Measurements from ENCODE around the gene OSMR. TPM values are rescaled to one million over a fixed set of nuclear protein-coding genes. Genes with fewer than 3 reads are reported as not detected.

Gene OSMR
- total and polyA plus RNA-seq, 2 donors (not counting 3 experiments of a cell fraction or from before 2014, with no cell fraction given) = 6.1 to 19.7 TPM

- dilution Hi-C loops (cut with MboI; ENCODE audit: extremely low pct_ligation_motif_present, low sequenced_read_pairs) = no loop called here
- Histone ChIP-seq H3K79me2 (ENCODE audit: control insufficient read depth, insufficient read depth, low read length) (no peaks in the 10 kb centered on the region), H3K27ac (ENCODE audit: insufficient read depth, low read depth, low read length) (no peak overlapping the region)
These were observed 21.2 kb downstream of the OSMR start for GRCh38 chr5:38867032-38867398.

GRCh38 chr5:38867416-38867815 lies 21.6 kb downstream of the OSMR start:
- CTCF ChIA-PET = interaction anchor here (1.3 to 1.9 kb wide), 3 partner anchors 20 to 57 kb away, joined by 3 to 9 read pairs (median 4); no protein-coding TSS in a partner anchor
- no TSS peak for BruUV-seq (replicated peaks)
- POLR2A ChIA-PET = no interaction called here
- Histone ChIP-seq H3K9ac (replicated peaks; ENCODE audit: extremely low read depth, insufficient read depth, low read length) (no peak overlapping the region), H3K9me1 (replicated peaks; ENCODE audit: control insufficient read depth, extremely low read depth, insufficient read depth, low read length) (no peaks in the 10 kb centered on the region), H3K4me3 (replicated peaks in 1 of 3; ENCODE audit: insufficient read depth in 1 of 3, low read depth in 1 of 3, low read length in 3 of 3) (no peak overlapping the region), H3K4me2 (ENCODE audit: insufficient read depth, low read length) (peak overlapping the region; percentile 36), H3K79me2 (ENCODE audit: control insufficient read depth, insufficient read depth, low read length) (no peaks in the 10 kb centered on the region), H2AFZ (ENCODE audit: low read depth, low read length) (no peak overlapping the region), H3K9me3 (replicated peaks; ENCODE audit: control insufficient read depth, insufficient read depth, low read length) (no peaks in the 10 kb centered on the region), H4K20me1 (replicated peaks; ENCODE audit: control insufficient read depth, extremely low read depth, insufficient read depth, low read length) (no peaks in the 10 kb centered on the region), H3K4me1 (ENCODE audit: control insufficient read depth, extremely low read depth, insufficient read depth, low read length) (peaks cover 13% of the 10 kb centered on the region), H3K27ac (ENCODE audit: insufficient read depth, low read depth, low read length) (no peak overlapping the region), H3K27me3 (ENCODE audit: control insufficient read depth in 2 of 2, insufficient read depth in 2 of 2, low read length in 2 of 2) (peaks cover 0 to 5% of the 10 kb centered on the region in 2 experiments), H3K36me3 (ENCODE audit: control insufficient read depth in 2 of 2, extremely low read depth in 1 of 2, insufficient read depth in 2 of 2, low read length in 2 of 2) (no peaks in the 10 kb centered on the region)
- DNase-seq (ENCODE audit: low read depth, low spot score) = no peak
- dilution Hi-C loops (cut with MboI; ENCODE audit: extremely low pct_ligation_motif_present, low sequenced_read_pairs) = no loop called here
- no peak for TF ChIP-seq CTCF (IDR thresholded peaks at IDR 0.05; ENCODE audit: extremely low read depth in 1 of 2, insufficient read depth in 1 of 2, low read depth in 1 of 2, low read length in 2 of 2)
- TF ChIP-seq EZH2 (IDR thresholded peaks at IDR 0.05; ENCODE audit: borderline replicate concordance, low read depth, low read length, severe bottlenecking) = no peak
- TF ChIP-seq POLR2A (IDR thresholded peaks at IDR 0.05; ENCODE audit: low read depth, low read length) = no peak
- TF ChIP-seq POLR2AphosphoS5 (IDR thresholded peaks at IDR 0.05; ENCODE audit: insufficient read depth, low read depth, low read length) = no peak
- TF ChIP-seq JUN (IDR thresholded peaks at IDR 0.05; ENCODE audit: borderline replicate concordance, insufficient read depth, insufficient read length, low read depth) = no peak
- no peak for TF ChIP-seq FOS (IDR thresholded peaks at IDR 0.05; ENCODE audit: borderline replicate concordance, insufficient read depth, low read length)
- no peak for TF ChIP-seq MYC (IDR thresholded peaks at IDR 0.05; ENCODE audit: low read depth, low read length)
- intact Hi-C loops (cut with micrococcal nuclease) = no loop called here
- no peak for FAIRE-seq

More at GRCh38 chr5:38867032-38867398, 21.2 kb downstream of the OSMR start:
- Histone ChIP-seq H3K9me3 (replicated peaks; ENCODE audit: control insufficient read depth, insufficient read depth, low read length) (no peaks in the 10 kb centered on the region), H3K4me3 (replicated peaks in 1 of 3; ENCODE audit: insufficient read depth in 1 of 3, low read depth in 1 of 3, low read length in 3 of 3) (no peak overlapping the region), H4K20me1 (replicated peaks; ENCODE audit: control insufficient read depth, extremely low read depth, insufficient read depth, low read length) (no peaks in the 10 kb centered on the region), H2AFZ (ENCODE audit: low read depth, low read length) (no peak overlapping the region), H3K36me3 (ENCODE audit: control insufficient read depth in 2 of 2, extremely low read depth in 1 of 2, insufficient read depth in 2 of 2, low read length in 2 of 2) (no peaks in the 10 kb centered on the region), H3K9ac (replicated peaks; ENCODE audit: extremely low read depth, insufficient read depth, low read length) (no peak overlapping the region), H3K4me1 (ENCODE audit: control insufficient read depth, extremely low read depth, insufficient read depth, low read length) (peaks cover 9% of the 10 kb centered on the region), H3K9me1 (replicated peaks; ENCODE audit: control insufficient read depth, extremely low read depth, insufficient read depth, low read length) (no peaks in the 10 kb centered on the region), H3K27me3 (ENCODE audit: control insufficient read depth in 2 of 2, insufficient read depth in 2 of 2, low read length in 2 of 2) (peaks cover 0 to 5% of the 10 kb centered on the region in 2 experiments), H3K4me2 (ENCODE audit: insufficient read depth, low read length) (no peak overlapping the region)
- no peak for TF ChIP-seq POLR2AphosphoS5 (IDR thresholded peaks at IDR 0.05; ENCODE audit: insufficient read depth, low read depth, low read length)
- ChIA-PET CTCF (interaction anchor here (1.3 to 1.9 kb wide), 3 partner anchors 20 to 57 kb away, joined by 3 to 9 read pairs (median 4); no protein-coding TSS in a partner anchor), POLR2A (no interaction called here)
- FAIRE-seq = no peak
- no peak for DNase-seq (ENCODE audit: low read depth, low spot score)
- intact Hi-C loops (cut with micrococcal nuclease) = no loop called here
- no TSS peak for BruUV-seq (replicated peaks)
